GM12878 (cell line): ENCODE measurements around the gene FBXL17. TPM values are rescaled to one million over a fixed set of nuclear protein-coding genes. Genes with fewer than 3 reads are reported as not detected.

Experiments
- ATAC-seq: fragments of 200-7000 bp; cut with Tn5 transposase; 3 replicates; pipeline ENCODE4 v1.9.1; 2020; ENCODE audit warnings: mild to moderate bottlenecking, moderate library complexity
- BruUV-seq: library from RNA; stranded (reverse); fragments of 400-500 nt; replicated peaks from 2 replicates; lab custom pipeline; 2021; lab: Mats Ljungman, UMichigan
- CTCF ChIA-PET: fragments of 300-600 bp; sonication (Branson Sonifier 250); formaldehyde crosslinking; extraction: SDS; loops from one replicate; lab custom pipeline; 2021; ENCODE audit warnings: inconsistent platforms; lab: Yijun Ruan, JAX
- POLR2A ChIA-PET: fragments of 350-600 bp; formaldehyde crosslinking; extraction: SDS; loops from one replicate; lab custom pipeline; 2021; ENCODE audit warnings: inconsistent platforms; lab: Charles Lee
- RAD21 ChIA-PET: fragments of 300-600 bp; sonication (Branson Sonifier 250); formaldehyde crosslinking; loops from one replicate; lab custom pipeline; 2023; ENCODE audit warnings: antibody characterized with exemption; ENCODE audit not compliant: unreplicated experiment; lab: Charles Lee
- SMC1A ChIA-PET: fragments of 300-600 bp; sonication (Branson Sonifier 250); formaldehyde crosslinking; loops from one replicate; lab custom pipeline; 2023; ENCODE audit not compliant: unreplicated experiment, uncharacterized antibody; lab: Charles Lee
- DNase-seq: peaks from one replicate; pipeline ENCODE4 v3.0.0-alpha.2; 2011; ENCODE audit warnings: low read depth, low spot score
- FAIRE-seq: peaks from 3 replicates; lab custom pipeline; 2011; peaks lifted over from hg19 to GRCh38; lab: Jason Lieb, UNC
- H2AFZ ChIP-seq: 2 replicates; pipeline ENCODE4 v1.6.0; 2011; ENCODE audit warnings: low read depth, low read length, control low read depth; ENCODE audit not compliant: control insufficient read depth
- H3K27ac ChIP-seq: 2 replicates; pipeline ENCODE4 v1.5.1; 2011; ENCODE audit warnings: control low read depth; ENCODE audit not compliant: control insufficient read depth, insufficient read depth
- H3K27me3 ChIP-seq, 2 experiments: replicated peaks in 1 of 2; 2 replicates each; pipeline versions ENCODE4 v1.6.0 to v1.6.1; 2011; ENCODE audit warnings: low read length in 1 of 2; ENCODE audit not compliant: control insufficient read depth in 2 of 2, insufficient read depth in 2 of 2
- H3K36me3 ChIP-seq, 2 experiments: 2 replicates each; pipeline ENCODE4 v1.5.1; 2011; ENCODE audit warnings: low read length in 1 of 2; ENCODE audit not compliant: control insufficient read depth in 2 of 2, insufficient read depth in 2 of 2
- H3K4me1 ChIP-seq: 2 replicates; pipeline ENCODE4 v1.6.1; 2011; ENCODE audit warnings: mild to moderate bottlenecking, low read length, moderate library complexity, mixed read lengths; ENCODE audit not compliant: control insufficient read depth, insufficient read depth
- H3K4me2 ChIP-seq: 2 replicates; pipeline ENCODE4 v1.6.0; 2011; ENCODE audit warnings: control low read depth; ENCODE audit not compliant: control insufficient read depth, insufficient read depth
- H3K4me3 ChIP-seq: fragments of 200-600 bp; sonication (generic); 2 replicates; pipeline ENCODE4 v1.5.1; 2016
- H3K79me2 ChIP-seq: 2 replicates; pipeline ENCODE4 v1.6.0; 2011; ENCODE audit warnings: low read length; ENCODE audit not compliant: control insufficient read depth, insufficient read depth
- H3K9ac ChIP-seq: 2 replicates; pipeline ENCODE4 v1.8.0; 2011; ENCODE audit warnings: low read length, control low read depth, mixed read lengths; ENCODE audit not compliant: control insufficient read depth, insufficient read depth
- H3K9me3 ChIP-seq: replicated peaks from 3 replicates; pipeline ENCODE4 v1.5.1; 2011; ENCODE audit warnings: mild to moderate bottlenecking, low read length; ENCODE audit not compliant: control insufficient read depth, insufficient read depth
- H4K20me1 ChIP-seq: 2 replicates; pipeline ENCODE4 v1.6.0; 2011; ENCODE audit not compliant: control insufficient read depth, insufficient read depth
- CBX3 ChIP-seq: fragments of 200-600 bp; sonication (generic); IDR thresholded peaks from 2 replicates; pipeline ENCODE4 v1.6.1; 2016; ENCODE audit warnings: low read depth, borderline replicate concordance
- GATAD2B ChIP-seq: fragments of 450-650 bp; conservative IDR thresholded peaks from 2 replicates; pipeline ENCODE4 v1.6.1; 2017; ENCODE audit warnings: low read depth, mild to moderate bottlenecking, moderate library complexity
- IKZF2 ChIP-seq, 2 experiments: fragments of 450-650 bp; IDR thresholded peaks; 2 replicates each; pipeline ENCODE4 v1.6.1; 2017; ENCODE audit warnings: mild to moderate bottlenecking in 2 of 2, moderate library complexity in 2 of 2
- IRF5 ChIP-seq: fragments of 450-650 bp; IDR thresholded peaks from 2 replicates; pipeline ENCODE4 v1.6.1; 2017; ENCODE audit warnings: borderline replicate concordance
- MYB ChIP-seq: fragments of 150-350 bp; IDR thresholded peaks from 2 replicates; pipeline ENCODE4 v1.6.1; 2014; ENCODE audit warnings: mild to moderate bottlenecking, low read depth, low read length, borderline replicate concordance
- NFXL1 ChIP-seq: fragments of 450-650 bp; IDR thresholded peaks from 2 replicates; pipeline ENCODE4 v1.6.1; 2017; ENCODE audit warnings: antibody characterized with exemption, mild to moderate bottlenecking, borderline replicate concordance
- NR2F1 ChIP-seq: fragments of 450-650 bp; conservative IDR thresholded peaks from 2 replicates; pipeline ENCODE4 v1.6.1; 2017; ENCODE audit warnings: mild to moderate bottlenecking
- RFX5 ChIP-seq: IDR thresholded peaks from 2 replicates; pipeline ENCODE4 v1.6.1; 2011; ENCODE audit warnings: low read depth, low read length, improper control_type of control experiment
- SIX5 ChIP-seq: IDR thresholded peaks from 2 replicates; pipeline ENCODE4 v1.6.1; 2011; ENCODE audit warnings: mild to moderate bottlenecking, low read depth, low read length, moderate library complexity; ENCODE audit not compliant: severe bottlenecking
- SMAD1 ChIP-seq: fragments of 450-650 bp; IDR thresholded peaks from 2 replicates; pipeline ENCODE4 v1.6.1; 2018; ENCODE audit warnings: mild to moderate bottlenecking, low read depth; ENCODE audit not compliant: partially characterized antibody
- SP1 ChIP-seq: IDR thresholded peaks from one replicate; pipeline ENCODE4 v1.6.1; 2011; ENCODE audit warnings: low read depth, low read length
- YY1 ChIP-seq: IDR thresholded peaks from 2 replicates; pipeline ENCODE4 v1.6.1; 2011; ENCODE audit warnings: low read depth, mild to moderate bottlenecking, low read length
- ZBED1 ChIP-seq: IDR thresholded peaks from 2 replicates; pipeline ENCODE4 v1.6.1; 2016; ENCODE audit warnings: borderline replicate concordance
- ZBTB11 ChIP-seq: fragments of 450-650 bp; formaldehyde crosslinking; IDR thresholded peaks from 2 replicates; pipeline ENCODE4 v1.5.0; 2022; ENCODE audit warnings: mild to moderate bottlenecking, missing genetic modification characterization
- ZNF622 ChIP-seq: fragments of 450-650 bp; IDR thresholded peaks from 2 replicates; pipeline ENCODE4 v1.6.1; 2017; ENCODE audit warnings: mild to moderate bottlenecking, inconsistent platforms
- WGBS: methylation state at CpG from one replicate; pipeline ENCODE4 v1.1.6; 2016; ENCODE audit warnings: low lambda C conversion rate; ENCODE audit not compliant: insufficient replicate concordance, insufficient coverage; ENCODE audit errors: missing lambda C conversion rate; 5-methylcytosine and 5-hydroxymethylcytosine counted together
- in situ Hi-C: fragments of 300-500 bp; cut with MboI; formaldehyde crosslinking; loops from 9 replicates; pipeline ENCODE4 v1.14.3; 2018; ENCODE audit warnings: mixed read lengths
- intact Hi-C: fragments of 100-400 bp; cut with micrococcal nuclease; formaldehyde crosslinking; loops from one replicate; pipeline ENCODE4 v1.14.2; 2022; ENCODE audit not compliant: unreplicated experiment
- polyA plus RNA-seq, 11 experiments: library from polyadenylated mRNA; depleted of rRNA in 4 of 11; unstranded in 6 of 11; stranded (reverse) in 5 of 11; fragments of >200 nt; fragmentation: Nextera tagmentation in 4 of 11; fragmentation: Illumina TruSeq in 1 of 11; extraction: Ambion mirVana in 4 of 11; extraction: Trizol in 1 of 11; gene quantifications; 1 replicate in 1 of 11; 2 replicates in 10 of 11; pipeline versions ENCODE4 v1.2.1 to v1.2.3, GENCODE V29; 2011 to 2016; ENCODE audit warnings: inconsistent platforms in 2 of 11, missing spikeins in 2 of 11, low read depth in 1 of 11
- total RNA-seq, 4 experiments: library from RNA; depleted of rRNA in 3 of 4; stranded (reverse); fragments of >200 nt in 3 of 4; fragmentation: Illumina TruSeq in 1 of 4; extraction: Trizol in 1 of 4; gene quantifications; 2 replicates each; pipeline versions ENCODE4 v1.2.1 to v1.2.3, GENCODE V29; 2013 to 2021
- TF ChIP-seq, protein P1 (sequence below): fragments of 450-650 bp; IDR thresholded peaks from 2 replicates; pipeline ENCODE4 v1.6.1; 2017; ENCODE audit warnings: mild to moderate bottlenecking
- TF ChIP-seq, protein P2 (sequence below): IDR thresholded peaks from 2 replicates; pipeline ENCODE4 v1.6.1; 2012; ENCODE audit warnings: low read length, inconsistent platforms

Gene FBXL17
- total and polyA plus RNA-seq, 10 of the 15 experiments (the other 5 are each of a cell fraction or from before 2014, with no cell fraction given) = 0.88 to 9.0 (median 4.4) TPM

DNA sequence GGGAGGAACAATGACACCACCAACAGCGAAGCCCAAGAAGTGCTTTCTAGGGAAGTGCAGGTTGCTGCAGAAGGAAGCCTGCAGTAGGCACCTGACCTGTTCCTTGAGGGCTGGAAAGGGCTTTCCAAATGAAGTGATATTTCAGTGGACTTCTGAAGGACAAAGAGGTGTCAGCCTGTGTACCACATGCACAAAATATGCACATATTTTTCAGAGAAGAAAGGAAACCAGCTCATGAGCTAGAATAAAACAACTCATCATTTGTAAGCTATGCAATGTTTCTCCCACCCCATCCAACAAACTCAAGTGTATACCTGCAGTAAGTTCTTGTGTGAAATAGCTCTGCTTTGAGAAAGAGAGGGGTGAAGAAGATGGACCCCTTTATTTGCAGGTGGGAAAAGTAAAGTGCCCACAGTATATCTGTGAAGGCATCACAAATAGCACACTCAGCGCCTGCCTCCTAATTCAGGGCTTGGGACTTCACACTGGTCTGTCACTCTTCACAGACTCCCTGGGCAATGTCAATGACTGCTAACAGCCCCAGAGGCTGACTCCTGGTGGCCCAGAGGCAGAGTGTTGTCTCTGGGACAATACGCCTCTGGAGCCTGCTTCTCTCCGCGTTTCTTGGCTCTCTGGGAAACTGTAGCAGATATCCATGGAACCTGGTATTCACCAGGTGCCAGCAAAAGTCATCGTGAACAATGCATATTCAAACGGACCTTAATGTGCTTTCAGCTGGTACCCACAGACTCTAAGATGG lies 513.1 kb downstream of the FBXL17 start:
- BruUV-seq = no TSS peak
- RAD21 ChIA-PET = no interaction called here
- H3K4me1 ChIP-seq = peaks cover 5% of the 10 kb centered on the region
- H3K79me2 ChIP-seq = no peaks in the 10 kb centered on the region
- H3K27ac ChIP-seq = no peak overlapping the region
- CTCF ChIA-PET = interaction anchor here (1.0 to 1.4 kb wide), 2 partner anchors 10 to 18 kb away, joined by 3 read pairs; no protein-coding TSS in a partner anchor
- no peaks in the 10 kb centered on the region for H3K9me3 ChIP-seq
- SMC1A ChIA-PET = interaction anchor here (0.6 to 1.4 kb wide), 3 partner anchors 18 to 58 kb away, joined by 3 read pairs; no protein-coding TSS in a partner anchor
- H3K4me3 ChIP-seq = no peak overlapping the region
- intact Hi-C loops = no loop called here
- POLR2A ChIA-PET = no interaction called here
- no peaks in the 10 kb centered on the region for H4K20me1 ChIP-seq
- no peaks in the 10 kb centered on the region for H3K27me3 ChIP-seq
- ATAC-seq (no peak), DNase-seq (no peak), FAIRE-seq (no peak)
- 94% methylated on average over 7 of the region's 7 CpGs for WGBS
- no peak overlapping the region for H2AFZ ChIP-seq
- no peak overlapping the region for H3K4me2 ChIP-seq
- no peak overlapping the region for H3K9ac ChIP-seq
- in situ Hi-C loops = no loop called here
- H3K36me3 ChIP-seq = no peaks in the 10 kb centered on the region
- TF ChIP-seq IKZF2 (IDR thresholded peaks at IDR 0.05) (no peak), MYB (no peak), GATAD2B (no peak), RFX5 (no peak), CBX3 (no peak), SP1 (no peak), ZBTB11 (CRISPR knock-in tag) (no peak), NR2F1 (no peak), ZNF622 (no peak), SMAD1 (no peak), IRF5 (no peak), ZBED1 (no peak), SIX5 (no peak), YY1 (no peak), NFXL1 (no peak)
- TF ChIP-seq, protein P1, sequence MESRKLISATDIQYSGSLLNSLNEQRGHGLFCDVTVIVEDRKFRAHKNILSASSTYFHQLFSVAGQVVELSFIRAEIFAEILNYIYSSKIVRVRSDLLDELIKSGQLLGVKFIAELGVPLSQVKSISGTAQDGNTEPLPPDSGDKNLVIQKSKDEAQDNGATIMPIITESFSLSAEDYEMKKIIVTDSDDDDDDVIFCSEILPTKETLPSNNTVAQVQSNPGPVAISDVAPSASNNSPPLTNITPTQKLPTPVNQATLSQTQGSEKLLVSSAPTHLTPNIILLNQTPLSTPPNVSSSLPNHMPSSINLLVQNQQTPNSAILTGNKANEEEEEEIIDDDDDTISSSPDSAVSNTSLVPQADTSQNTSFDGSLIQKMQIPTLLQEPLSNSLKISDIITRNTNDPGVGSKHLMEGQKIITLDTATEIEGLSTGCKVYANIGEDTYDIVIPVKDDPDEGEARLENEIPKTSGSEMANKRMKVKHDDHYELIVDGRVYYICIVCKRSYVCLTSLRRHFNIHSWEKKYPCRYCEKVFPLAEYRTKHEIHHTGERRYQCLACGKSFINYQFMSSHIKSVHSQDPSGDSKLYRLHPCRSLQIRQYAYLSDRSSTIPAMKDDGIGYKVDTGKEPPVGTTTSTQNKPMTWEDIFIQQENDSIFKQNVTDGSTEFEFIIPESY = no peak
- TF ChIP-seq, protein P2, sequence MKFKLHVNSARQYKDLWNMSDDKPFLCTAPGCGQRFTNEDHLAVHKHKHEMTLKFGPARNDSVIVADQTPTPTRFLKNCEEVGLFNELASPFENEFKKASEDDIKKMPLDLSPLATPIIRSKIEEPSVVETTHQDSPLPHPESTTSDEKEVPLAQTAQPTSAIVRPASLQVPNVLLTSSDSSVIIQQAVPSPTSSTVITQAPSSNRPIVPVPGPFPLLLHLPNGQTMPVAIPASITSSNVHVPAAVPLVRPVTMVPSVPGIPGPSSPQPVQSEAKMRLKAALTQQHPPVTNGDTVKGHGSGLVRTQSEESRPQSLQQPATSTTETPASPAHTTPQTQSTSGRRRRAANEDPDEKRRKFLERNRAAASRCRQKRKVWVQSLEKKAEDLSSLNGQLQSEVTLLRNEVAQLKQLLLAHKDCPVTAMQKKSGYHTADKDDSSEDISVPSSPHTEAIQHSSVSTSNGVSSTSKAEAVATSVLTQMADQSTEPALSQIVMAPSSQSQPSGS = no peak
